Measurements from ENCODE around the gene BCO2. TPM values are rescaled to one million over a fixed set of nuclear protein-coding genes. Genes with fewer than 3 reads are reported as not detected.

BCO2 gene, protein sequence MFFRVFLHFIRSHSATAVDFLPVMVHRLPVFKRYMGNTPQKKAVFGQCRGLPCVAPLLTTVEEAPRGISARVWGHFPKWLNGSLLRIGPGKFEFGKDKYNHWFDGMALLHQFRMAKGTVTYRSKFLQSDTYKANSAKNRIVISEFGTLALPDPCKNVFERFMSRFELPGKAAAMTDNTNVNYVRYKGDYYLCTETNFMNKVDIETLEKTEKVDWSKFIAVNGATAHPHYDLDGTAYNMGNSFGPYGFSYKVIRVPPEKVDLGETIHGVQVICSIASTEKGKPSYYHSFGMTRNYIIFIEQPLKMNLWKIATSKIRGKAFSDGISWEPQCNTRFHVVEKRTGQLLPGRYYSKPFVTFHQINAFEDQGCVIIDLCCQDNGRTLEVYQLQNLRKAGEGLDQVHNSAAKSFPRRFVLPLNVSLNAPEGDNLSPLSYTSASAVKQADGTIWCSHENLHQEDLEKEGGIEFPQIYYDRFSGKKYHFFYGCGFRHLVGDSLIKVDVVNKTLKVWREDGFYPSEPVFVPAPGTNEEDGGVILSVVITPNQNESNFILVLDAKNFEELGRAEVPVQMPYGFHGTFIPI
- polyA plus RNA-seq (2012; ENCODE audit: insufficient read length, low read depth) = 0.89 TPM

DNA sequence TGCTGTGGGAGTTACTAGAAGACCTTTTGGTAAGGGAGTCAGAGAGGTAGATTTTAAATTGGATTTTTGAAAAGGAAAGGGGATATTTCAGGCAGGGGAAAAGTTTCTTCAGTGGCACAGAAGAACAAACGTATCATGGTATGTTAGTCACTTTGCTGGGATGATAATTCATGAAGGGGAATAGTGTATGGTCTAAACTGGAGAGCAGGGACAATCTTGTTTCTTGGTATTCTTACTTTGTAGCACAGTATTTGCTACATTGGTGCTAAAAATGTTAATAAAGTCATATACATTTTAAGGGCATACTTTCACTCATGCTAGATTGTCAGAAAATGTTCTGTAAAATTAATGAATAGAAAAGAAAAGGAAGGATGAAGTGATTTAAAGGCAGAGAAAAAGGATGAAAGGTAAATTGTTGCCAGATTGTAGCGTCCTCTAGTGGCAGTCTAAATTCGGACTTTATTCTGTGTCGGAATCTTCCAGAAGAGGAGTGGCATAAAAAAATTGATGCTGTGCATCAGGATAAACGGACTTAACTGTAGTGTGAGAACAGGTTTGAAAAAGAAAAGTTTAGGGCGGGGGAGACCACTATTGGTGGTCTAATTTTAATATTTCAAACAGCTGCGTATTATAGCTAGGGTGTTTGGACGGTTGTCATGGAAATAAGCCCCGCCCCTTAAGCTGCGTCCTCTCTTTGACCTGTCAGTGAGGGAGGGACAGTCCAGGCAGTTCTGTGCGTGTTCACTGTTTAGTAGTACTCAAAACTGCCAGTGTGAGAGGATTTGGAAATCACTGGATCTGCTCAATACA lies at the start of gene BCO2:
Gene BCO2 (plus strand): TSS at position 724 of the 810 bp plus-strand sequence. CDS start 90 bp downstream, outside the sequence.
- TF ChIP-seq, protein P1, sequence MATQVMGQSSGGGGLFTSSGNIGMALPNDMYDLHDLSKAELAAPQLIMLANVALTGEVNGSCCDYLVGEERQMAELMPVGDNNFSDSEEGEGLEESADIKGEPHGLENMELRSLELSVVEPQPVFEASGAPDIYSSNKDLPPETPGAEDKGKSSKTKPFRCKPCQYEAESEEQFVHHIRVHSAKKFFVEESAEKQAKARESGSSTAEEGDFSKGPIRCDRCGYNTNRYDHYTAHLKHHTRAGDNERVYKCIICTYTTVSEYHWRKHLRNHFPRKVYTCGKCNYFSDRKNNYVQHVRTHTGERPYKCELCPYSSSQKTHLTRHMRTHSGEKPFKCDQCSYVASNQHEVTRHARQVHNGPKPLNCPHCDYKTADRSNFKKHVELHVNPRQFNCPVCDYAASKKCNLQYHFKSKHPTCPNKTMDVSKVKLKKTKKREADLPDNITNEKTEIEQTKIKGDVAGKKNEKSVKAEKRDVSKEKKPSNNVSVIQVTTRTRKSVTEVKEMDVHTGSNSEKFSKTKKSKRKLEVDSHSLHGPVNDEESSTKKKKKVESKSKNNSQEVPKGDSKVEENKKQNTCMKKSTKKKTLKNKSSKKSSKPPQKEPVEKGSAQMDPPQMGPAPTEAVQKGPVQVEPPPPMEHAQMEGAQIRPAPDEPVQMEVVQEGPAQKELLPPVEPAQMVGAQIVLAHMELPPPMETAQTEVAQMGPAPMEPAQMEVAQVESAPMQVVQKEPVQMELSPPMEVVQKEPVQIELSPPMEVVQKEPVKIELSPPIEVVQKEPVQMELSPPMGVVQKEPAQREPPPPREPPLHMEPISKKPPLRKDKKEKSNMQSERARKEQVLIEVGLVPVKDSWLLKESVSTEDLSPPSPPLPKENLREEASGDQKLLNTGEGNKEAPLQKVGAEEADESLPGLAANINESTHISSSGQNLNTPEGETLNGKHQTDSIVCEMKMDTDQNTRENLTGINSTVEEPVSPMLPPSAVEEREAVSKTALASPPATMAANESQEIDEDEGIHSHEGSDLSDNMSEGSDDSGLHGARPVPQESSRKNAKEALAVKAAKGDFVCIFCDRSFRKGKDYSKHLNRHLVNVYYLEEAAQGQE (IDR thresholded peaks at IDR 0.05; ENCODE audit: insufficient read depth in 1 of 2, low read depth in 2 of 2, low read length in 2 of 2) = no peak
- TF ChIP-seq SIN3A (IDR thresholded peaks at IDR 0.05; ENCODE audit: borderline replicate concordance, insufficient read depth, low read length) (peak; percentile 55; the same call in 1 of the 2 replicates), POLR2AphosphoS5 (IDR thresholded peaks at IDR 0.05; ENCODE audit: low read depth, low read length) (no peak)

DNA sequence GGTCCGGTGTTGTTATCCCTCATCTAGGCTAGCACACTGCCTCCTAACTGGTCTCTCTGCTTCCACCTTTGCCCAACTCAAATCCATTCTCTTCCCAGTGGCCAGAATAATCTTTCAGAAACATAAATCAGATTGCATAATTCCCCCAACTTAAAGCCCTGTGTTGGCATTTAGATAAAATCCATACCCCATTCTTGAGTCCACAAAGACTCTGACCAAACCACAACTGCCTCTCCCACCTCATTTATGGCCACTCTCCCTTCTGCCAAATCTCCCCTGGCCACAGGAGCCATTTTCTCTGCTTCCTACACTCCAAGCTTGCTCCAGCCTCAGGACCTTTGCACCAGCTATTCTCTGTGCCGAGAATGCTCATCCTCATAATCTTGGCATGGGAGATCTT lies 48.3 kb upstream of the BCO2 start:
- TF ChIP-seq, protein P1 (IDR thresholded peaks at IDR 0.05; ENCODE audit: insufficient read depth in 1 of 2, low read depth in 2 of 2, low read length in 2 of 2) = no peak
- TF ChIP-seq POLR2AphosphoS5 (IDR thresholded peaks at IDR 0.05; ENCODE audit: low read depth, low read length) (no peak), TAF1 (IDR thresholded peaks at IDR 0.05; ENCODE audit: borderline replicate concordance, insufficient read depth, low read length) (no peak), SIN3A (IDR thresholded peaks at IDR 0.05; ENCODE audit: borderline replicate concordance, insufficient read depth, low read length) (no peak), FOXP2 (optimal IDR thresholded peaks at IDR 0.05; ENCODE audit: borderline replicate concordance, extremely low read depth, extremely low read length, insufficient read depth) (no peak)

DNA sequence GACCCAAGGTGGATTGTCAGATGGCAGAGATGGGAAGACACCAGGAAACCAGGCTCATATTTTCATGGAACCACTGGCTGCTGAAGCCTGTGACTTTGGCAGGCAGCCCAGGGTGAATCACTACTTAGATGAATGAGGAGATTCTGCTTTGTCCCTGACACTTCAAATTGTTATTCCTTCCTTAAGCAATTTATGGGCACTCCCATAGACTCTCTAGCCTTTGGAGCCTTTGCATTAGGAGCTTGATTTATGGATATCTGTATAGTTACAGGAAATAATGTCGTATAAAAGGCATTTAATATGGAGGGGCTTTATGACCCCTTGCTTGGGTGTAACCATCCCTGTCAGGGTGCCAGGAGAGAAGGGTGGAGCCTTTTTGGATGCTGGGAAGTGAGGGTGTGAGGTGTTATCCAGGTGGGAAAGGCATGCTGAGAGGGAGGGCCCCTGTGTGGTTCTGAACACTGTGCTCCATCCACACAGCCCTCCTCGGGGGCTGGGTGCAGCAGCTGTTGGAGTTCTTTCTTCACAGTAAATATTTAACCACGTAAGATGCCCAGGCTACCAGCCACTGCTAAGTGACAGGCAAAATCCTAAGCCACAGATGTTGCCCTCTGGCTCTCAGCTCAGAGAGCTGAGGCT lies 46.7 kb upstream of the BCO2 start:
- no peak for TF ChIP-seq TAF1 (IDR thresholded peaks at IDR 0.05; ENCODE audit: borderline replicate concordance, insufficient read depth, low read length)
- no peak for TF ChIP-seq POLR2AphosphoS5 (IDR thresholded peaks at IDR 0.05; ENCODE audit: low read depth, low read length)
- TF ChIP-seq, protein P1 (IDR thresholded peaks at IDR 0.05; ENCODE audit: insufficient read depth in 1 of 2, low read depth in 2 of 2, low read length in 2 of 2) = no peak
- TF ChIP-seq FOXP2 (optimal IDR thresholded peaks at IDR 0.05; ENCODE audit: borderline replicate concordance, extremely low read depth, extremely low read length, insufficient read depth) = no peak
- no peak for TF ChIP-seq SIN3A (IDR thresholded peaks at IDR 0.05; ENCODE audit: borderline replicate concordance, insufficient read depth, low read length)

DNA sequence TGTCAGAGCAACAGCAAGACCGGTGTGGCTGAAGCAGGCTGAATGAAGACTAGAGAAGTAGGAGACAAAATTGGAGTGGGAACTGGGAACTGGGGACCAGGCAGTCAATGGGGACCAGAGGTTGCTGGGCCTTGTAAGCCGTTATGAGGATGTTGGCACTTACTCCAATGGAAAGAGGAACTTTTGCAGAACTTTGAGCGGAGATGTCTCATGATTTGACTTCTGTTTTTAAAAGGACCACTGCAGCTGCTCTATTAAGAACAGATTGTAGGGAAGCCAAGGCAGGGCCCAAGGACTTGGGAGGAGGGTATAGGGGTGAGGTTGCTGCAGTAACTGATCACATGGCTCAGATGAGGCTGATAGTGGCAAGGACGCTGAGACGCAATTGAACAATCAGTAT lies 45.7 kb upstream of the BCO2 start:
- TF ChIP-seq FOXP2 (optimal IDR thresholded peaks at IDR 0.05; ENCODE audit: borderline replicate concordance, extremely low read depth, extremely low read length, insufficient read depth) (no peak), SIN3A (IDR thresholded peaks at IDR 0.05; ENCODE audit: borderline replicate concordance, insufficient read depth, low read length) (no peak), TAF1 (IDR thresholded peaks at IDR 0.05; ENCODE audit: borderline replicate concordance, insufficient read depth, low read length) (no peak), POLR2AphosphoS5 (IDR thresholded peaks at IDR 0.05; ENCODE audit: low read depth, low read length) (no peak)
- TF ChIP-seq, protein P1 (IDR thresholded peaks at IDR 0.05; ENCODE audit: insufficient read depth in 1 of 2, low read depth in 2 of 2, low read length in 2 of 2) = no peak

Measured in PFSK-1 (cell line).